C4-2B (cell line): ENCODE measurements around the gene OR3A3.
"Not testable (repeated sequence)": the region's sequence is repeated elsewhere in the genome, so short reads cannot be mapped to it uniquely, and the experiment has no call there.

Experiments
- H3K27ac ChIP-seq: fragments of 450-650 bp; 2 replicates; pipeline ENCODE4 v1.5.1; 2017
- ZFX ChIP-seq: fragments of 450-650 bp; IDR thresholded peaks from 2 replicates; pipeline ENCODE4 v1.6.1; 2017
- TF ChIP-seq, protein P1 (sequence below): fragments of 450-650 bp; conservative IDR thresholded peaks from 2 replicates; pipeline ENCODE4 v1.5.1; 2017; ENCODE audit warnings: mild to moderate bottlenecking

Gene OR3A3

GRCh38 chr17:3440451-3440850 is 29.3 kb downstream of the OR3A3 start:
- no peak overlapping the region for H3K27ac ChIP-seq
- no peak for TF ChIP-seq ZFX
- TF ChIP-seq, protein P1, sequence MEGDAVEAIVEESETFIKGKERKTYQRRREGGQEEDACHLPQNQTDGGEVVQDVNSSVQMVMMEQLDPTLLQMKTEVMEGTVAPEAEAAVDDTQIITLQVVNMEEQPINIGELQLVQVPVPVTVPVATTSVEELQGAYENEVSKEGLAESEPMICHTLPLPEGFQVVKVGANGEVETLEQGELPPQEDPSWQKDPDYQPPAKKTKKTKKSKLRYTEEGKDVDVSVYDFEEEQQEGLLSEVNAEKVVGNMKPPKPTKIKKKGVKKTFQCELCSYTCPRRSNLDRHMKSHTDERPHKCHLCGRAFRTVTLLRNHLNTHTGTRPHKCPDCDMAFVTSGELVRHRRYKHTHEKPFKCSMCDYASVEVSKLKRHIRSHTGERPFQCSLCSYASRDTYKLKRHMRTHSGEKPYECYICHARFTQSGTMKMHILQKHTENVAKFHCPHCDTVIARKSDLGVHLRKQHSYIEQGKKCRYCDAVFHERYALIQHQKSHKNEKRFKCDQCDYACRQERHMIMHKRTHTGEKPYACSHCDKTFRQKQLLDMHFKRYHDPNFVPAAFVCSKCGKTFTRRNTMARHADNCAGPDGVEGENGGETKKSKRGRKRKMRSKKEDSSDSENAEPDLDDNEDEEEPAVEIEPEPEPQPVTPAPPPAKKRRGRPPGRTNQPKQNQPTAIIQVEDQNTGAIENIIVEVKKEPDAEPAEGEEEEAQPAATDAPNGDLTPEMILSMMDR, result no peak

DNA sequence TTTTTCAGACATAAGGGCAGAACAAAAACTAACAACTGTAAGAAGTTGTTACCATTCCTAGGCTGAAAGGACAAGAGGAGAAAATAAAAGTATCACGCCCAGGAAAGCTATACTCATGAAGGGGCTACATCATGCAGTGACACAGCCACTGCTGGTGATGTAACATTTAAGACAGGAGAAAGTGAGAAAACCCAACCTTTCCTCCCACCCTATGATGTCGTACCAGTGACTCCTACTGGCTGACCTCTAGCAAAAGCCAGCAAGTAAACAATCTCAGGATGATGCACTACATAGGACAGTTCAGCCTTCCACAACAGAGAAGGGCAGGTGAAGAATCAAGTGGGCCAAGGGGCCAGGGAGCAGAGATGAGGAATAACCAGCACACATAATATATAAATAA is 36.5 kb downstream of the OR3A3 start:
- TF ChIP-seq, protein P1, result peak; percentile 34
- TF ChIP-seq ZFX, result no peak
- no peak overlapping the region for H3K27ac ChIP-seq

DNA sequence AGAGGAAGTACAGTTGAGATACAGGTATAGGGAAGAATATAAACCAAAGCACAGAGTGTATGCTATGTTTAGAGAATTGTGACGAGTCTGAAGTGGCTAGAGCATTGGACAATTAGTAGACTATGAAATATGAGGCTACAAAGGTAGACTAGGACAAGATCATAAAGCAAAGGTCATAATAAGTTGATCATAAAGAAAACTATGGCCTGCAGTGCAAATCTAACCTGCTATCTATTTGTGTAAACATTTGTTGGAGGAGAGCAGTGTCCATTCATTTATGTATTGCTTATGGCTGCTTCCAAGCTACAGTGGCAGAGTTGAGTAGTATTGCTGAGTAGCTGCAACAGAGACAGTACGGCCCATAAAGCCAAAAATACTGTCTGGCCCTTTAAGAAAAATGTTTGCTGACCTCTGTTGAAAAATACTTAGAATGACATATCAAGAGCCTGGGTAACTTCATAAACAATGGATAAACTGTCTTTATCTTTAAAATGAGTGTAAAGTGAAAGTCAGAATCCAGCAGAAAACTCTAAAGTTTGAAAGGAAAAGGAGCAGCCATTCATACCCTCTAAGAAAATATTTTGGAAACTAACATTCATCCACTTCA is 37.0 kb downstream of the OR3A3 start:
- no peak overlapping the region for H3K27ac ChIP-seq
- TF ChIP-seq ZFX, result no peak
- TF ChIP-seq, protein P1, result peak; percentile 19

DNA sequence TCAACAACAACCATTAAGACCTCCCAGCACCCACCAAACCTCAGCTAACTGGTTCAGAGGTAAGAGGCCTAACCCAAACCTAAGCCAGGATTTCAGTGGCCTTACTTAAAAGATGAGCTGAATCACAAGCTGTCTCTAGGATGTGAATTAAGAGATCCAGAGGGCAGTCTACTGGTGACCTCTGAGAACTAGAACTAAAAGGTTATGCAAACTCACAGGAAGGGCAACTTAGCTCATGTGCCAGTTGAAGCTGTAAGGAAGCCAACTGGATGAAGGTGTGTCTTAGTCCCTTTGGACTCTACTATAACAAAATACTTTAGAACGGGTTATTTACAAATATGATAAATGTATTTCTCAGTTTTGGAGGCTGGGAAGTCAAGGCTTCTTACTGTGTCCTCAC is 55.2 kb downstream of the OR3A3 start:
- H3K27ac ChIP-seq, result not testable (repeated sequence)

- H3K27ac ChIP-seq, result no peak overlapping the region
- TF ChIP-seq, protein P1, result no peak
- TF ChIP-seq ZFX, result no peak
These were observed 58.4 kb downstream of the OR3A3 start for GRCh38 chr17:3469529-3469928.

GRCh38 chr17:3471599-3471998 is 60.4 kb downstream of the OR3A3 start, which contains the start of gene SPATA22:
Gene SPATA22 (minus strand): TSS chr17:3471819. CDS start chr17:3469325, 2,494 bp downstream.
- TF ChIP-seq ZFX, result no peak
- TF ChIP-seq, protein P1, result no peak
- H3K27ac ChIP-seq, result no peak within 1 kb of the TSS

DNA sequence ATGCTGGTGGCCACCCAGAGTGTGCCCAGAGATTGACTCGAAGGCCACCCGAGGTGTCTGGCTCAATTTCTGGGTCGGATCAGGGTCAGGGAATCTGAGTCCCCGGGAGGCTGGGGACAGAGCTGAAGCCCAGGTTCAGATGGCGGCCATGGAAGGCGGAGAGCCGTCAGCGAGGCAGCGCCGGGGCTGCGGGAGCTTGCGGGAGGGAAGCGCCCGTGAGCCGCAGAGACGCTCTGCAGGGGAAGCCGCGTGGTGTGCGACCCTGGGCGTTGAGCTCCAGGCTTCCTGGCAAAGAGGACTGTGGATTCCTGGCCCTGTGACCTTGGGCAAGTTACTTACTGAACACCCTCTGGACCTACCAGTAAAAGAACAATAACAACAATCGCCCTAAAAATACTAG is 61.0 kb downstream of the OR3A3 start:
- TF ChIP-seq, protein P1, result no peak
- TF ChIP-seq ZFX, result no peak
- no peak overlapping the region for H3K27ac ChIP-seq
